ENCODE data around the gene AHNAK2.
A peak's percentile ranks its signal among the peaks of the same experiment; 100 is the strongest.

AHNAK2 gene

DNA sequence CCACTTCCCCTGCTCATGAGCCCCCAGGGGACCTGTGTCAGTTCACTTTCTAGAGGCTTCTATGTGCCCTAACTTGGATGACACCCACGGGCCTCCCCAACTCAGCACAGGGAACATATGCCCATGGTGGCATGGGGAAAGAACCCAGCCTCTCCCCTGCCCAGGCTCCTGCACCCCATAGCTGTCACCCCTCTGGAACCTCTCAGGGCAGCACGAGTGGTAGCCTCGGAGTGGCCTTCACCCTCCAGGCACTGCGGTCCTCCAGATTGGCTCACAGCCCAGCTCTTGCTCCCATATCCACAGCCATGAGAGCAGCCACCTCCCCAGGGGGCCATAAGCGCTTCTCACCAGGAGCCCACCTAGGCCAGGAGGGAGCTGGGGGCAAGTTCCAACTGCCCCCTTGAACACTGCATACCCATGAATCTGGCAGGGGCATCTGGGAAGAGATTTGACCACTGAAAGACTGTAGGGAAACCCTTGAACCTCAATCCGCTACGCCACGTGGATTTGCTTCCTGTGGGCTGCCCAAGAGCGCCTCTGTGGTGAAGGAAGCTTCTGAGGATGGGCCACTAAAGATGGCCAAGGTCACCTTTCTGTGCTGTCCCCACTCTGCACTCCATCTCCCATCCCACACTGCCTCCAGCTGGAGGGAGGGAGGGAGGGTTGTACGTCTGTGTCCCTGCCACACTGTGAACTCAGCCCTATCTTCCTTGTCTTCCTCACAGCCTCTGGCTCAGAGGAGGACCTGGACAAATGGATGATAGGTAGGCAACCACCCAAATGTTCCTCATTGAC is 41.6 kb downstream of the AHNAK2 start:
- no peak for DNase-seq

DNA sequence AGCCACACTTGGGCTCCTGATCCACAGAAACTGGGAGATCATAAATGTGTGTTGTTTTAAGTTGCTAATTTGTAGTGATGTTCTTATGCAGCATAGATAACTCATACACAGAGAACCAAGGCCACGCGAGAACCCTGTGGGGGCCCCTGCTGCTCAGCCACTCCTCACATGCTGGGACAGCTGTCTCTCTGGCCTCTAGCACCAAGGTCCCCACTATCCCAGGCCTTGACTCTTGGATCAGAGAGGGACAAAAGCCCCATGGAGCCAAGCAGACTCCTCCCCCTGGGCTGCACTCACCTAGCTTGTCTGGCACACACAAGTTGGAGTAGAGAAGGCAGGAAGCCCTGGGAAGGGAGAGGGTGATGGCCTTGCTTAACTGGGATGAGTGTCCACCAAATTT is 42.2 kb downstream of the AHNAK2 start:
- no peak for DNase-seq

DNA sequence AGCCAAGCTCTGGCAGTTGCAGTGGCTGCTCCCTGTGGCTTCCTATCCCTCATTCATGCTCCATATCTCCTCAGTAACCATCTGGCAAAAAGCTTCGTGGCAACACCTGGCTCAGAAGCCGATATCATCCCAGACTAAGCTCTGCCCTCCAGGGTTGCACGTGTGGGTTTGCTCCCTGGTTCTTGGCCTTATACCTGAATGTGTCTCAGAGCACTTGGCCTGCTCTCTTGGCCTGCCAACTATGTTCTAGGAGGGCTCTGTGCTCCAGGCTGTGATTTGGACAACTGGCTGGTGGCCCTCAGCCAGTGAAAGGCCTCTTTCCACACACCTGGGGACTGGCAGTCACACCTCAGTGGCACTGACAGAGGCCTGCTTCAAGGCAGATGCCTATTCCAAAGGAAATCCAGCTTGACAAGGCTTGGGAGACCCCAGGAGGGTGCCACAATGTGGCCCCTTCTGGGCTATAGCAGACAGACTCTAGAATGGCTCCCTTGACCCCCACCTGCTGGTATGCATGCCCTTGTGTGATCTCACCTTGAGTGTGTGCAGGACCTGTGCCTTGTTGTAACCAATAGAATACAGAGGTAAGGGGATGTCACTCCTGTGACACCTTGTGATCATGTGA is 43.0 kb downstream of the AHNAK2 start:
- DNase-seq = no peak

DNA sequence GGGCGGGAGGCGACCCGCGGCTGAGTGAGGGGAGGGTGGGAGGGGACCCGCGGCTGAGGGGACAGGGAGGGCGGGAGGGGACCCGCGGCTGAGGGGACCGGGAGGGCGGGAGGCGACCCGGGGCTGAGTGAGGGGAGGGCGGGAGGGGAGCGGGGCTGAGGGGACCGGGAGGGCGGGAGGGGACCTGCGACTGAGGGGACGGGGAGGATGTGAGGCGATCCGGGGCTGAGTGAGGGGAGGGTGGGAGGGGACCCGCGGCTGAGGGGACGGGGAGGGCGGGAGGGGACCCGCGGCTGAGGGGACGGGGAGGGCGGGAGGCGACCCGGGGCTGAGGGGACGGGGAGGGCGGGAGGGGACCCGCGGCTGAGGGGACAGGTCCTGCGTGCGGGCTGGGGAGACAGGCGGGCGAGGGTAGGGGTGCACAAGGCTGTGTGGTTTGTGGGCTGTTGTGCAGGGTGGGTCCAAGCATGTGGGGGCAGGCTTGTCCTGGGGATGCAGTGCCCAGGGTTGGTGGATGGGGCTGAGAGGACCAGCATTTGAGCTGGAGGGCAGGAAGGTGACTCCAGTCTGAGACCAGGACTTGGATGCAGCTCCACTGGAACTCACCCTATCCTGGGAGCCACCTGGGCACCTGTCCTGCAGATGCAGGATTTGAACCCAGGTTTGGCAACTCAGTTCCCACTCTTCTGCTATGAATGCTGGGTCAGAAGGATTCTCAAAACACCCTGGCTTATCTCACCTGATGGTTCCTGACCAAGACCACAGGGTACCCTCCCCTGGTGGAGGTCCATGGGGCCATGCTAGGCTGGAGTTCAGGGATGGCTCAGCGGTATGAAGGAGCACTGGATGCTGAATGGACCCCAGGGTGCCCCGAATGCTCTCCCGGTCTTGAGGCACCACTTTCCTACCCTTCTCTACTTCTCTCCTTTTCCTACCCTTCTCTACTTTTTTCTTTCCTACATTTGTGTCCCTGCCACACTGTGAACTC is 44.1 kb downstream of the AHNAK2 start:
- no peak for DNase-seq

DNA sequence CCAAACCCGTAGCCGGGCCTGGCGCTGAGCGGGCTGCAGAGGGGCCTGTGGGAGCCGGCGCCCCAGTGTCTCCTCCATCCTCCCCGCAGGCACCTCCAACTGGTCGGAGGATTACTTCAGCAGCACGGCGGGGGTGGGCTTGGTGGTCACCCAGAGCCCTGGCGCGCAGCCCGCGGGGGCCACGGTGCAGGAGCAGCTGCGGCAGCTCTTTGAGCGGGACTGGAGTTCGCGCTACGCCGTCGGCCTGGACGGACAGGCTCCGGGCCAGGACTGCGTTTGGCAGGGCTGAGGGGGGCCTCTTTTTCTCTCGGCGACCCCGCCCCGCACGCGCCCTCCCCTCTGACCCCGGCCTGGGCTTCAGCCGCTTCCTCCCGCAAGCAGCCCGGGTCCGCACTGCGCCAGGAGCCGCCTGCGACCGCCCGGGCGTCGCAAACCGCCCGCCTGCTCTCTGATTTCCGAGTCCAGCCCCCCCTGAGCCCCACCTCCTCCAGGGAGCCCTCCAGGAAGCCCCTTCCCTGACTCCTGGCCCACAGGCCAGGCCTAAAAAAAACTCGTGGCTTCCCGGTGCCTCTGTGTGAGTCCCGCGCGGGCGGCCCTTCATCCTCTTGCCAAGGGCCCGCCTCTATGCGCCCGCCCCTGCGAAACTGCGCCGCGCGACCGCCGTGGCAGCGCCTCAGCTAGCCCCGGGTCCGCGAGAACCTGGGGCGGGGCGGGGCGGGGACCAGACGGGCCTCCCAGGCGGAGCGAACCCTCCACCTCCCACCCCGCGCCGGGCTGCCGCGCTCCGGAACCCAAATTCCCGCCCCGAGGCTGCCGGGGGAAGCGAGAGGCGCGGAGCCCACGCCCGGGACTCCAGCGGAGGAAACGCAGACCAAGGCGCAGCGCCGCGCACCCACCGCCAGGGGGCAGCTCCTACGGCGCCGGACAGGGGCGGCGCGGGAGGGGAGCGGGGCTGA is 45.2 kb downstream of the AHNAK2 start:
- DNase-seq = peak; percentile 93

DNA sequence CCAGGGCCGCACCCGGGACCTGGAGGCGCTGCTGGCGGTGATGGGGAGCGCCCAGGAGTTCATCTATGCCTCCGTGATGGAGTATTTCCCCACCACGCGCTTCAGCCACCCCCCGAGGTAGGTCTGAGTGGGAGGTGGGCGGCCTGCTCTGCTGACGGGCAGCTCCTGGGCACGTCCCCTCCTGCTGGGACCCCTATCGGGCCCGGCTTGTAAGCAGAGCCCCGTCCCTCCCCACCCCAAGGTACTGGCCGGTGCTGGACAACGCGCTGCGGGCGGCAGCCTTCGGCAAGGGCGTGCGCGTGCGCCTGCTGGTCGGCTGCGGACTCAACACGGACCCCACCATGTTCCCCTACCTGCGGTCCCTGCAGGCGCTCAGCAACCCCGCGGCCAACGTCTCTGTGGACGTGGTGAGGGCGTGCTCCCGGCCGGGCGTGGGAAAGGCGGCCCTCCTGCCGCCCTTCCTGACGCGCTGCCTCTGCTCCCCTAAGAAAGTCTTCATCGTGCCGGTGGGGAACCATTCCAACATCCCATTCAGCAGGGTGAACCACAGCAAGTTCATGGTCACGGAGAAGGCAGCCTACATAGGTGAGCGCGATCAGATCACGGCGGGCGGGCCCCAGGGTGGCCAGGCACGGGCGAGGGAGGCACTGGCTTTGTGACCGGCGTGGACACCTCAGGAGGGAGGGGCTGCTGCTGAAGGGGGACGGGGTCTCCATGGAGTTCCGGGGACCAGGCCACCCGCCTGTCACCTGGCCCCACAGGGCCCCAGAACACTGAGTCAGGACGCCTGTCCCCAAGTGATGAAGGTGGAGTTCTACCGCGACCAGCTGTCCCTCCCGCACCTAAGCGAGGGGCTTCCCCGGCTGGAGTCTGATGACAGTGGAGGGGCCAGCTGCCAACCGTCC is 46.2 kb downstream of the AHNAK2 start:
- DNase-seq = no peak

DNA sequence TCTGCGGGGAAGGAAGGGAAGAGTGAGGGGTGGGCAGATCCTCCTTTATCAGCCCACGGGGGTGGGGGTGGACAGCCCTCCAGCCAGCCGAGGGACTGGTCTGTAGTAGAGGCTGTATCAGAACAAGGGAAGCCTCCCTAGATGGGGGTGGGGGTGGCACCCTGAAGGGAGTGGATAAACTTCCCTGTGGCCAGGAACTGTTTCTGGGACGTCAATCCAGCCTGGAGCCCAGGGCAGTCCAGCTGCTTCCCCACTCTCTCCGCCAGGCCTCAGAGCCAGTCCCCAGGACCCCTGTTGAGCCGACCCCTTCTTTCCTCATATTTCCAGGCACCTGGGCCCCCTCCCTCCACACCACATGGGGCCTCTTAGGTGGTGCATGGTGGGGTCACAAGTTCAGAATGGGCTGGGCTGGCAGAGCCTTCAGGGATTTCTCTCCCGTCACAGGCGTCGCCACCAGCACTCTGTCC is 46.8 kb downstream of the AHNAK2 start:
- no peak for DNase-seq

DNA sequence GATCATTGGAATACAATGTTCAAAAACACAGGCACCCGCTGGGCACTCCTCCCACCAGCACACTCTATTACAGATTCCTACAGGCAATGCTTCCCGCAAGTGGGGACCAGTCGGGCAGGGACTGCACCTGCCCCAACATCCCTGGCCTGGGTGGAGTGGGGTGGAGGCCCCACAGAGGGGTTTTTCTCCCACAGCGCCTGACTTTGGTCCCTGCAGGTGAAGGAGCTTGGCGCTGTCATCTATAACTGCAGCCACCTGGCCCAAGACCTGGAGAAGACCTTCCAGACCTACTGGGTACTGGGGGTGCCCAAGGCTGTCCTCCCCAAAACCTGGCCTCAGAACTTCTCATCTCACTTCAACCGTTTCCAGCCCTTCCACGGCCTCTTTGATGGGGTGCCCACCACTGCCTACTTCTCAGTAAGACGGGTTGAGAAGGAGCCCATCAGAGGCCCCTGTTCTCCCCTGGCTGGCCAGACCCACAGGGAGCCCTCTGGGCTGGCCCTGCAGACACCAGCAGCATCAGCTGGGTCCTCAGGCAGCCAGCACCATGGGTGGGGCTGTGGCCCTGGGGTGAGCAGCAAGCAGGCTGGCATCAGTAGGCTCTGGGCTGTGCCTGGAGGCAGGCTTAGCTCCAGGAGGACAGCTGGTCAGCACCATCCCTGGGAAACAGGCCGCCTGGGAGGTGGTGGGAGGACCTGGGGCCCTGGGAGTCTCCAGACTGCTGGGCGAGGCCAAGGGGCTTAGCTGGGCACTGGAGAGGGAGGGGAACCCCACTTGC is 47.5 kb downstream of the AHNAK2 start:
- no peak for DNase-seq

DNA sequence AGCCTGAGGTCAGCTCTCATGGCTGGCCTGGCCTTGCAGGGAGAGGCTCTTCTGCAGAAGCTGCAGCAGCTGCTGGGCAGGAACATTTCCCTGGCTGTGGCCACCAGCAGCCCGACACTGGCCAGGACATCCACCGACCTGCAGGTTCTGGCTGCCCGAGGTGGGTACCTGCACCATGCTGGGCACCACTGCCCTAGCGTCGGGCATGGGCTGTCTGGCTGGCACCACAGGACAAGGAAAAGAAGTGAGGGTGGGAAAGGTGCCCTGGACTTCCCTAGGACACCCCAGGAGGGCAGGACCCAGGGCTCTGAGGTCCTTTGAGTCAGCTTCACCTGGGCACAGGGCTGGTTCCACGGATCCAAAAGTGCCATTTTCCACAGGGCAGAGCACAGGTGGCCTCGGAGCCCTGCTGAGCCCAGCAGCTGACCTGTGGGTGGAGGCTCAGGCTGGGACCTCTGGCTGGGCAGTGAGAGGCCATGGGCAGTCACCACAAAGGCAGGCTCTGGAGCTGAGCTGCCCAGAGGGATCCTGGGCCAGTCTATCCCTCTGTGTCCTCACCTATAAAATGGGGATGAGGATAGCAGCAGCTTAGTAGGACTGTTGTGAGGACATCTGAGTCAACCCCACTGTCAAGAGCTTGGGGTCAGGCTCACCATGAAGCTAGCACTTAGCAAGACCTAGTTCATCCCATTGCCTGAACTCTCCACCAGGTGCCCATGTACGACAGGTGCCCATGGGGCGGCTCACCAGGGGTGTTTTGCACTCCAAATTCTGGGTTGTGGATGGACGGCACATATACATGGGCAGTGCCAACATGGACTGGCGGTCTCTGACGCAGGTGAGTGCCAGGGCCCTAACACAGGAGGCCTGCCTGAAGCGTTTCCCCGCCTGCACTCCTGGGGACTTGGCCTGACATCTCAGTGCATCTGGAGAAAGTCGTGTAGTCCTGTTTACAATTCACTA is 48.6 kb downstream of the AHNAK2 start:
- no peak for DNase-seq

DNA sequence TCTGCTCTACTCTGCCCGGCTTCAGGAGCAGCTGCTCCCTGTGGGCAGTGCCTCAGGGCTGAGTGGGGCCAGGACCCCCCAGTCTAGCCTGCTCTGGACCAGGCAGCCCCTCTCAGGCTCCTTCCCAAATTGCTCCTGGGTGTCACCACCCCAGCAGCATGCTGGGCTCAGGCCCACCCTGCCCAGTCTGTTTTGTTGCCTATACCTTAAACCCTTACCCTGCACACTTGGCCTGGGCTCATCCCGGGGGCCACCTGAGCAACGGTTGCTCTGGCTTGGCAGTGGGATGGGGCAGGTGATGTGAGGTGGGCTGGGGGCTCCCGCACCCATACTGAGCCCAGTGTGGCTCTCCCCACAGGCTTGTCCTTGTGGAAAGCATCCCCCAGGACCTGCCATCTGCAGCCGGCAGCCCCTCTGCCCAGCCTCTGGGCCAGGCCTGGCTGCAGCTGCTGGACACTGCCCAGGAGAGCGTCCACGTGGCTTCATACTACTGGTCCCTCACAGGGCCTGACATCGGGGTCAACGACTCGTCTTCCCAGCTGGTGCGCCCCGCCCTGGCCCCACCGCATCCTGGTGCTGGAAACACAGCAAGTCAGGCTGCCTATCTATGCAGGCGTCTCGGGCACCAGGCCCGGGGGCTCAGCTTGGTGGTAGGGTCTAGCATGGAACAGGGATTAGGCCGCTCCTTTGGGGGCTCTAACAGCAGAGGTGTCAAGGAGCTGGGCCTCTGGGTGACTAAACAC is 49.6 kb downstream of the AHNAK2 start:
- no peak for DNase-seq

DNA sequence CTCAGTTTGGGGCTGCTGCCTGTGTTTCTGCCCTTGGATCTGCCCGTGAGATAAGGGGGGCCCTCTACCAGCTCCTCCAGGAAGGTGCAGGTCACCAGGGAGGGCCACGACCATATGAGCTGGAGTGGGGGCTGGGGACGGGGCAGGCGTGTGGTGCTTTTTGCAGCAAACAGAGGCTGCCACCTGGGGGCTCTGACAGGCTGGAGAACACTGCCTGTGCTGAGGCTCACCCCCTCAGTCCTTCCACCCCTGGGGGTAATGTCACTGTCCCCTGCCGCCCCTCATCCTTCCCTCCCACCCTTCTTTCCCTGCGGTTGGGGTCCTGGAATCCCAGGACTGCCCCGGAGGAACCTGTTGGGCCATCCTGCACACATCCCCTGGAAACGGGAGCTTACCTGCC is 50.3 kb downstream of the AHNAK2 start:
- no peak for DNase-seq

DNA sequence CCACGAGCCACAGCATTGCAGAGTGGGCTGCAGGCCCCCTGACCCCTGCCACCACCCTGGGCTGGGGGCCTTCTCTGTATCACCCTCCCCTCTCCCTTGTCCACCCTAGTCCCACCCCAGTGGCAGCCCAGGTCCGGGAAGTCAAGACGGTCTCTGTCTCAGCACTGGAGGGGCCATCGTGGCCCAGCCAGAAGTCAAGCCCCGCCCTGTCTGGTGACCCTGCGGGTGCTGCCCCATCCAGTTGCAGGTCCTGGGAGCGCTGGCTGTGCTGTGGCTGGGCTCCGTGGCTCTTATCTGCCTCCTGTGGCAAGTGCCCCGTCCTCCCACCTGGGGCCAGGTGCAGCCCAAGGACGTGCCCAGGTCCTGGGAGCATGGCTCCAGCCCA is 50.8 kb downstream of the AHNAK2 start:
- DNase-seq = no peak

DNA sequence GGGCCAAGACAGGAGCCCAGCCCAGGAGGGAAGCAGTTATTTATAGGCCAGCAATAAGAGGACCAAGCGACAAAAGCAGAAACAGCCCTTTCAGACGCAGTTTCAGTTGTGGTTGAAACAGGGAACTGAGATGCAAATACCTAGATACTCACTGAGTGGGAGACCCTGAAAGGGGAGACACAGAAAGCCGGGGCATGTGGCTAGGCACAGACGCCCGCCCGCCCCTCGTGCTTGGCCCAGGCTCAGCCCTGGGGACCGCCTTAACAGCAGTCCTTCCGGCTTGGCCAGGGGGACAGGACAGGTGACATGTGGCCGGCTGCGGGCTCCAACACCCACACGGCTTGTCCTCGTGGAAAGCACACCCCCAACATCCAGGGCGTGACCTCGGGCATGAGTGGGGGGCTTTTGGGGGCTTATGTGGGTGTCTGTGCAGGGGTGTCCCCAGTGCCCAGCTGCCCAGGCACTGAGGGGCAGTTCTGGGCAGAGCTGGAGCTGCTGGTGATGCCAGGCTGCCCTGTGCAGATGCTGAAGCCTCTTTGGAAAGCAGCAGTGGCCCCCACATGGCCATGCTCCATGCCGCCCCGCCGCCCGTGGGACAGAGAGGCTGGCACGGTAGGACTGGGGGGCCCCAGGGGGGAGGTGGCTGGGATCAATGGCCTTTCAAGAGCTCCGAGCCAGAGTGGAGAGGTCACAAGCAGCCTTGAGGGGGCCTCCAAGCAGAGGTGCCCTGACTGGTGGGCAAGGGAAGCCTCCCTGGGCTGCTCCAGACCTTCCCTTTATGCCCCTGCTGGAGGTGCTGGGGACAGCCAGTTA is 51.3 kb downstream of the AHNAK2 start:
- no peak for DNase-seq

DNA sequence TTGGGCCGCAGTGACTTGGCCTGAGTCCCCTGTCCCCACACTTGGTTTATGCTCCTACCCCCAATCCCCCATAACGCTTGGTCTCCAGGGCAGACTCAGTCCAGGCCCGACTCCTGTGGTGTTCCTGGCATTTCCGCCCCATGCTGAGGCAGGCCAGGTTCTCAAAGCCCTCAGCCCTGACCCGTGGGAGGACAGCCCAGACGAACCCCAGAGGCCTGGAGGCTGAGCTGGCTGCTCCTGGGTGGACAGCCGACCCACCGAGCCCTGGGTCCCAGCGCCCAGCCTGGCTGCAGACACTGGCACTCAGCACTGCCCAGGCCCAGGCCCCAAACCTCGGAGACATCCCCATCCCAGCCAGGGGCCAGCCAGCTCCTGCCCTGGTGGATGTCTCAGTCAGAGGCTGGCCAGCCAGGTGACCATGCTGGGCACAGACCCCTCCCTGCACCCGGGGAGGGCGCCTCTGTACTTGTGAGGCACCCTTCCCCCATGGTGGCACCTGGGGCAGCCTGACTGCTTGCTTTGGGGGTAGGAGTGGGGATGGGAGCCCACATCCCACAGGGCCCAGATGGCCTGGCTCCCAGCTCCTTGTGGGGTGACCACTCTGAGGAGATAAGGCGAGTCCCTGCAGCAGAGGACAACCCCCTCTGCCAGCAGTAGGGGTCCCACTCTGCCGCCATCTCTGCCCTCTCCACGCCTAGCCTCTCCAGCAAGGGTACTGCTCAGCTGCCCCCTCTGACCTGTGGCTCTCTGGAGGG is 52.1 kb downstream of the AHNAK2 start:
- DNase-seq = no peak

DNA sequence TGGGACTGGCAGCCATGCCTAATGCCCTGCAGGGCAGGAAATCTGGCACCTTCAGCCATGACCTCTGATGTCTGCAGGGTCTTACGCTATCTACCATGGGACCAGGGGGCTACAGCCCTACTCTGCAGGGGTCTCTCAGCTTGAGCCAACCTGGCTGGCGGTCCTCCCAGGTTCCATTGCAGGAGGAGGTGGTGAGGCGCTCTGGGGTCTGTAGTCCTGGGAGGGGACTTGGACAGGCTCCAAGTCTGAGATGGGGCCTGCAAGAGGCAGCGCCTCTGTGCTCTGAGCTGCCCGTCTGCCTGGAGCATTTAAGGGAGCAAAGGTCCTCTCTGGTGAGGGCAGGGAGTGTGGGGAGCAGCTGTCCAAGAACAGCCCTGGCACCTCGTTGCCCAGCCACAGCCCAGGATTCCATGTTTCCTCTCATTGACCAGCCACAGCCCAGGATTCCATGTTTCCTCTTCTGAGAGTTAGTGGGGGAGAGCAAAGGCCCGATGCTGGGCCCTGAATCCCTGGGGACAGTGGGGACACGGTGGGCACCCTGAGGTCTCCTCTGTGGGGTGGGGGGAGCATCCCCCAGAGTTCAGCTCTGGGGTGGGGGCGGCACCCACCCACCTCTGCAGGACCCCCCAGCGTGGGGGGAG is 52.8 kb downstream of the AHNAK2 start:
- no peak for DNase-seq
